HL-60 (cell line): ENCODE data around the gene C4orf54.

Source experiments
- CTCF ChIP-seq: IDR thresholded peaks from one replicate; pipeline ENCODE4 v1.5.1; 2011; ENCODE audit warnings: low read length, control low read depth, inconsistent platforms; ENCODE audit not compliant: insufficient read depth
- GABPA ChIP-seq: IDR thresholded peaks from 2 replicates; pipeline ENCODE4 v1.6.1; 2012; ENCODE audit warnings: low read depth
- POLR2AphosphoS5 ChIP-seq: IDR thresholded peaks from 2 replicates; pipeline ENCODE4 v1.6.1; 2012; ENCODE audit warnings: low read depth
- REST ChIP-seq: IDR thresholded peaks from 2 replicates; pipeline ENCODE4 v1.6.1; 2012; ENCODE audit warnings: low read depth; ENCODE audit not compliant: insufficient replicate concordance

DNA sequence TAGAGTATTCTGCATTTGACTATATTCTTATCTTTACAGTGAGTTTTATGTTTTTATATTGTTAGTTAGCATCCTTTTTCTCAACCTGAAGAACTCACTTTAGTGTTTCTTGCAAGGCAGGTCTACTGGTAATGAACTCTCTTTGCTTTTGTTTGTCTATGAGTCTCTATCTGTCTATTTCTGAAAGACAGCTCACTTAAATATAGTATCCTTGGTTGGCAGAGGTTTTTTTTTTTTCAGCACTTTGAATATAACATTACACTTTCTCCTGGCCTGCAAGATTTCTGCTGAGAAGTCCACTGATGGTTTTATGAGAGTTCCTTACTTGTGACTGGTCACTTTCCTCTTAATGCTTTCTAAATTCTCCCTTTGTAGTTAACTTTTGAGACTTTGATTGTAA is 32.8 kb upstream of the C4orf54 start:
- TF ChIP-seq CTCF = no peak
- no peak for TF ChIP-seq REST
- TF ChIP-seq POLR2AphosphoS5 = no peak
- no peak for TF ChIP-seq GABPA
